ENCODE data around the gene VEGFC.

GRCh38 chr4:176838601-176839433, 46.1 kb upstream of the VEGFC start:
- TF ChIP-seq CTCF (IDR thresholded peaks at IDR 0.05), result no peak
- TF ChIP-seq POLR2A (IDR thresholded peaks at IDR 0.05), result no peak
- TF ChIP-seq POLR2AphosphoS5 (IDR thresholded peaks at IDR 0.05), result no peak
- TF ChIP-seq EP300 (IDR thresholded peaks at IDR 0.05), result no peak
